ENCODE measurements around the gene PLAC9.

DNA sequence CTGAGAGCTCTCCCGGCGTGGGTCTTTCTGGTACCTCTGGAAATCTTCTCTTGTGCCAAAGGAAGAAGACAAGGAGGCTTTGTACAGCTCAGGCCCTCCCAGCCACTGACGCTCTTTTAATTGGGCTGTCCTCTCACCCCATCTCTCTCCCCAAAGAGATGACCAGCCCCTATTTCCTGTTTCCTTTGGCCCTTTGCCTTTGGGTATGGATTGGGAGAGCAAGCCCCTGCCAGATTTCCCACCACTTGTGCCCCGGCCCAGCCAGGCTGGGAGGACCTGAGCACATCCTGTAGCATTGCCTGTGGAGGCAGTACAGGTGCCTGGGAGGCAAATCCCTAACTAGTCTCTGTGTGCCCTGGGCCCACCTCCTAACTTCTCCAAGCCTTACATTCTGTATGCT, 5.7 kb upstream of the PLAC9 start:
- TF ChIP-seq POLR2AphosphoS5 (IDR thresholded peaks at IDR 0.05; ENCODE audit: low read depth) (no peak), EZH2 (IDR thresholded peaks at IDR 0.05; ENCODE audit: low read depth, unreplicated experiment) (no peak)
- TF ChIP-seq, protein P1, sequence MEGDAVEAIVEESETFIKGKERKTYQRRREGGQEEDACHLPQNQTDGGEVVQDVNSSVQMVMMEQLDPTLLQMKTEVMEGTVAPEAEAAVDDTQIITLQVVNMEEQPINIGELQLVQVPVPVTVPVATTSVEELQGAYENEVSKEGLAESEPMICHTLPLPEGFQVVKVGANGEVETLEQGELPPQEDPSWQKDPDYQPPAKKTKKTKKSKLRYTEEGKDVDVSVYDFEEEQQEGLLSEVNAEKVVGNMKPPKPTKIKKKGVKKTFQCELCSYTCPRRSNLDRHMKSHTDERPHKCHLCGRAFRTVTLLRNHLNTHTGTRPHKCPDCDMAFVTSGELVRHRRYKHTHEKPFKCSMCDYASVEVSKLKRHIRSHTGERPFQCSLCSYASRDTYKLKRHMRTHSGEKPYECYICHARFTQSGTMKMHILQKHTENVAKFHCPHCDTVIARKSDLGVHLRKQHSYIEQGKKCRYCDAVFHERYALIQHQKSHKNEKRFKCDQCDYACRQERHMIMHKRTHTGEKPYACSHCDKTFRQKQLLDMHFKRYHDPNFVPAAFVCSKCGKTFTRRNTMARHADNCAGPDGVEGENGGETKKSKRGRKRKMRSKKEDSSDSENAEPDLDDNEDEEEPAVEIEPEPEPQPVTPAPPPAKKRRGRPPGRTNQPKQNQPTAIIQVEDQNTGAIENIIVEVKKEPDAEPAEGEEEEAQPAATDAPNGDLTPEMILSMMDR (conservative IDR thresholded peaks at IDR 0.05; ENCODE audit: low read depth in 2 of 2): no peak
